GM21515 (cell line): ENCODE results near the gene FMN2.
"Not testable (repeated sequence)": the region's sequence is repeated elsewhere in the genome, so short reads cannot be mapped to it uniquely, and the experiment has no call there.

ENCODE experiments used
- ATAC-seq: cut with Tn5 transposase; IDR thresholded peaks from one replicate; pipeline ENCODE4 v1.9.1; 2021; ENCODE audit not compliant: unreplicated experiment

Gene FMN2

GRCh38 chr1:240413732-240414131 is 322.0 kb downstream of the FMN2 start:
- no peak for ATAC-seq

GRCh38 chr1:240414237-240414636 is 322.6 kb downstream of the FMN2 start:
- ATAC-seq, result no peak

GRCh38 chr1:240415011-240415410 is 323.3 kb downstream of the FMN2 start:
- not testable (repeated sequence) for ATAC-seq

GRCh38 chr1:240415532-240415931 is 323.8 kb downstream of the FMN2 start:
- ATAC-seq, result no peak

GRCh38 chr1:240417317-240417716 is 325.6 kb downstream of the FMN2 start:
- ATAC-seq, result no peak

- ATAC-seq, result no peak
Observed at GRCh38 chr1:240420766-240421165, 329.1 kb downstream of the FMN2 start.

- ATAC-seq, result no peak
Observed at GRCh38 chr1:240423246-240423924, 331.7 kb downstream of the FMN2 start.

GRCh38 chr1:240424740-240425464 is 333.2 kb downstream of the FMN2 start:
- ATAC-seq, result no peak

GRCh38 chr1:240426051-240426450 is 334.4 kb downstream of the FMN2 start:
- no peak for ATAC-seq

GRCh38 chr1:240435996-240436566 is 344.4 kb downstream of the FMN2 start:
- ATAC-seq, result no peak

GRCh38 chr1:240441669-240442068 is 350.0 kb downstream of the FMN2 start:
- no peak for ATAC-seq

- ATAC-seq, result no peak
Observed at GRCh38 chr1:240445369-240445768, 353.7 kb downstream of the FMN2 start.

GRCh38 chr1:240455228-240455821 is 363.6 kb downstream of the FMN2 start:
- ATAC-seq, result no peak

- ATAC-seq, result no peak
Observed at GRCh38 chr1:240457203-240457602, 365.5 kb downstream of the FMN2 start.

GRCh38 chr1:240462277-240462676 is 370.6 kb downstream of the FMN2 start:
- no peak for ATAC-seq

GRCh38 chr1:240462766-240463395 is 371.2 kb downstream of the FMN2 start:
- no peak for ATAC-seq

GRCh38 chr1:240464099-240464498 is 372.4 kb downstream of the FMN2 start:
- ATAC-seq, result no peak

- no peak for ATAC-seq
Observed at GRCh38 chr1:240465531-240465940, 373.9 kb downstream of the FMN2 start.

GRCh38 chr1:240466509-240466908 is 374.8 kb downstream of the FMN2 start:
- ATAC-seq, result no peak

- ATAC-seq, result no peak
Observed at GRCh38 chr1:240467895-240468294, 376.2 kb downstream of the FMN2 start.

- no peak for ATAC-seq
Observed at GRCh38 chr1:240468656-240469055, 377.0 kb downstream of the FMN2 start.
